Measurements from ENCODE around the gene ERICH2. TPM values are rescaled to one million over a fixed set of nuclear protein-coding genes. Genes with fewer than 3 reads are reported as not detected.

The ERICH2 gene
- total RNA-seq, 1 experiment from 2014 or later = 2.4 TPM

DNA sequence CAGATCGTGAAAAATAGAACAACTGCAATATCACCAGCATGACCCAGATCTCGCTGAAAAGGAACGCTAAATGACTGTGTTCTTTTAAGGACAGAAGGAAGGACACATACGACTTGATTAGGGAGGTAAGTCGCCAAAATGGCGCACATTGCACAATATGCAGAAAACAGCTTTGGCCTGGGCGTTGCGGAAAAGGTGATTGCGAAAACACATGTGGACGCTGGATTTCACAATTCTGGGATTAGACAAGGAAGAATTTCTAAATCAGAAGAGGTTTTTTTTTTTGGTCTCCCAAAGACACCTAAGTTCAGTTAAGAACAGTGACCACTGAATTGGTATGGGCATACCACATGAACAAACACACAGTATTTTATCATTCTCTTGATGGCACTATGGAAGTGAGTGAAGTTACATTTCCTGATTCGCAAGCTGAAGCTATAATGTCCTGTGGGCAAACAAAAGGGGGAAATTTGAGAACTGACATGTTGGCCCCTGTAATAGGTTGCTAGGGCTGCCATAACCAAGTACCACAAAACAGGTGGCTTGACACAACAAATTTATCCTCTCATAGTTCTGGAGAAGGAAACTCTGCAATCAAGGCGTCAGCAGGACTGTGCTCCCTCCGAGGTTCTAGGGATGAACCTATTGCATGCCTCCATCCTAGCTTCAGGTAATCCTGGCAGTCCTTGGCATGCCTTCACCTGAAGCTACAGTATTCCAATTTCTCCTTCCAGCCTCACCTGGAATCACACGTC is 25.8 kb upstream of the ERICH2 start:
- DNase-seq (ENCODE audit: low read depth, low spot score) = no peak

DNA sequence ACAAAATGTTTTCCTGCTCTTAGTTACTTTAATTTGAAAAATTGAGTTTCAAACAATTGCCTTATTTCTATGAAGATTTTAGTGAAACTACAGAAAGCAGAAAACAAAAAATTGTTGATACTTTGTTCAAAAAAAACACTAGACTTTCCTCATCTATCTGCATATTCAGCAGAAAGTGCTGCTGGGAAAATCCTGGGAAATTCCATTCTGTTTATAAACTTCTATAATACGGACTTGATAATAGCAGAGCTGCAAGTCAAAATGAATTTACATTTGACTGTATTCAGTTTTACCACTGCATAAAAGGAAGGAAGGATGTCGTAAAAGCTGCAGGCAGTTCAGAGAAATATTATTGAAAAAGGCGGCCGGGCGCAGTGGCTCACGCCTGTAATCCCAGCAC is 24.9 kb upstream of the ERICH2 start:
- H3K79me2 ChIP-seq (ENCODE audit: insufficient read depth, low read length) = no peaks in the 10 kb centered on the region
- ChIA-PET POLR2A (no interaction called here), CTCF (no interaction called here), RAD21 (ENCODE audit: low non-redundant PET in 1 of 2, low total read pairs in 2 of 2, uncharacterized antibody in 2 of 2, unreplicated experiment in 2 of 2) (no interaction called here)
- H3K9me2 ChIP-seq (ENCODE audit: insufficient read depth) = no peaks in the 10 kb centered on the region
- H3K36me3 ChIP-seq (ENCODE audit: control insufficient read depth in 1 of 2, insufficient read depth in 2 of 2, low read length in 2 of 2) = no peaks in the 10 kb centered on the region
- no peak overlapping the region for H3K9ac ChIP-seq (ENCODE audit: low read length)
- no peaks in the 10 kb centered on the region for H3K9me3 ChIP-seq (ENCODE audit: control insufficient read depth in 1 of 2, insufficient read depth in 1 of 2, low read depth in 1 of 2, low read length in 2 of 2)
- BruUV-seq (replicated peaks) = no TSS peak
- no peak overlapping the region for H2AFZ ChIP-seq (ENCODE audit: low read depth, low read length, poor library complexity, severe bottlenecking)
- H4K20me1 ChIP-seq (ENCODE audit: insufficient read depth) = no peaks in the 10 kb centered on the region
- intact Hi-C loops (cut with micrococcal nuclease) = loop anchor here (10.0 kb wide), 1 partner anchor 61 kb away; no protein-coding TSS in a partner anchor
- no peak overlapping the region for H3K4me2 ChIP-seq (ENCODE audit: low read length)
- H3K27me3 ChIP-seq (ENCODE audit: insufficient read depth, low read length) = no peaks in the 10 kb centered on the region
- no peaks in the 10 kb centered on the region for H3K4me1 ChIP-seq (ENCODE audit: control insufficient read depth in 1 of 2, insufficient read depth in 2 of 2, low read length in 2 of 2)
- DNase-seq (ENCODE audit: low read depth, low spot score) (no peak), ATAC-seq (no peak)
- no peak overlapping the region for H3K27ac ChIP-seq (ENCODE audit: low read depth, low read length)
- H3K4me3 ChIP-seq (replicated peaks in 1 of 2; ENCODE audit: low read depth in 1 of 2, low read length in 2 of 2) = no peak overlapping the region
- TF ChIP-seq POLR2AphosphoS5 (IDR thresholded peaks at IDR 0.05; ENCODE audit: low read depth, low read length) = no peak
- no peak for TF ChIP-seq ELF1 (IDR thresholded peaks at IDR 0.05; ENCODE audit: borderline replicate concordance, low read depth)
- no peak for TF ChIP-seq EGR1 (IDR thresholded peaks at IDR 0.05; ENCODE audit: low read depth)
- TF ChIP-seq, protein P1, sequence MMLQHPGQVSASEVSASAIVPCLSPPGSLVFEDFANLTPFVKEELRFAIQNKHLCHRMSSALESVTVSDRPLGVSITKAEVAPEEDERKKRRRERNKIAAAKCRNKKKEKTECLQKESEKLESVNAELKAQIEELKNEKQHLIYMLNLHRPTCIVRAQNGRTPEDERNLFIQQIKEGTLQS (IDR thresholded peaks at IDR 0.05) = no peak
- no peak for TF ChIP-seq CEBPB (IDR thresholded peaks at IDR 0.05; ENCODE audit: low read depth)
- TF ChIP-seq SP1 (IDR thresholded peaks at IDR 0.05; ENCODE audit: low read depth) = no peak
- TF ChIP-seq RAD21 (IDR thresholded peaks at IDR 0.05; ENCODE audit: low read depth) = no peak
- TF ChIP-seq, protein P2, sequence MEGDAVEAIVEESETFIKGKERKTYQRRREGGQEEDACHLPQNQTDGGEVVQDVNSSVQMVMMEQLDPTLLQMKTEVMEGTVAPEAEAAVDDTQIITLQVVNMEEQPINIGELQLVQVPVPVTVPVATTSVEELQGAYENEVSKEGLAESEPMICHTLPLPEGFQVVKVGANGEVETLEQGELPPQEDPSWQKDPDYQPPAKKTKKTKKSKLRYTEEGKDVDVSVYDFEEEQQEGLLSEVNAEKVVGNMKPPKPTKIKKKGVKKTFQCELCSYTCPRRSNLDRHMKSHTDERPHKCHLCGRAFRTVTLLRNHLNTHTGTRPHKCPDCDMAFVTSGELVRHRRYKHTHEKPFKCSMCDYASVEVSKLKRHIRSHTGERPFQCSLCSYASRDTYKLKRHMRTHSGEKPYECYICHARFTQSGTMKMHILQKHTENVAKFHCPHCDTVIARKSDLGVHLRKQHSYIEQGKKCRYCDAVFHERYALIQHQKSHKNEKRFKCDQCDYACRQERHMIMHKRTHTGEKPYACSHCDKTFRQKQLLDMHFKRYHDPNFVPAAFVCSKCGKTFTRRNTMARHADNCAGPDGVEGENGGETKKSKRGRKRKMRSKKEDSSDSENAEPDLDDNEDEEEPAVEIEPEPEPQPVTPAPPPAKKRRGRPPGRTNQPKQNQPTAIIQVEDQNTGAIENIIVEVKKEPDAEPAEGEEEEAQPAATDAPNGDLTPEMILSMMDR (IDR thresholded peaks at IDR 0.05 in 2 of 3, conservative IDR thresholded peaks at IDR 0.05 in 1 of 3; ENCODE audit: borderline replicate concordance in 1 of 3, insufficient read depth in 1 of 3, low read depth in 2 of 3, low read length in 2 of 3) = no peak
- no peak for TF ChIP-seq SIN3A (IDR thresholded peaks at IDR 0.05; ENCODE audit: low read depth)
- no peak for TF ChIP-seq EZH2 (IDR thresholded peaks at IDR 0.05)
- no peak for TF ChIP-seq ZFX (IDR thresholded peaks at IDR 0.05)
- TF ChIP-seq, protein P3, sequence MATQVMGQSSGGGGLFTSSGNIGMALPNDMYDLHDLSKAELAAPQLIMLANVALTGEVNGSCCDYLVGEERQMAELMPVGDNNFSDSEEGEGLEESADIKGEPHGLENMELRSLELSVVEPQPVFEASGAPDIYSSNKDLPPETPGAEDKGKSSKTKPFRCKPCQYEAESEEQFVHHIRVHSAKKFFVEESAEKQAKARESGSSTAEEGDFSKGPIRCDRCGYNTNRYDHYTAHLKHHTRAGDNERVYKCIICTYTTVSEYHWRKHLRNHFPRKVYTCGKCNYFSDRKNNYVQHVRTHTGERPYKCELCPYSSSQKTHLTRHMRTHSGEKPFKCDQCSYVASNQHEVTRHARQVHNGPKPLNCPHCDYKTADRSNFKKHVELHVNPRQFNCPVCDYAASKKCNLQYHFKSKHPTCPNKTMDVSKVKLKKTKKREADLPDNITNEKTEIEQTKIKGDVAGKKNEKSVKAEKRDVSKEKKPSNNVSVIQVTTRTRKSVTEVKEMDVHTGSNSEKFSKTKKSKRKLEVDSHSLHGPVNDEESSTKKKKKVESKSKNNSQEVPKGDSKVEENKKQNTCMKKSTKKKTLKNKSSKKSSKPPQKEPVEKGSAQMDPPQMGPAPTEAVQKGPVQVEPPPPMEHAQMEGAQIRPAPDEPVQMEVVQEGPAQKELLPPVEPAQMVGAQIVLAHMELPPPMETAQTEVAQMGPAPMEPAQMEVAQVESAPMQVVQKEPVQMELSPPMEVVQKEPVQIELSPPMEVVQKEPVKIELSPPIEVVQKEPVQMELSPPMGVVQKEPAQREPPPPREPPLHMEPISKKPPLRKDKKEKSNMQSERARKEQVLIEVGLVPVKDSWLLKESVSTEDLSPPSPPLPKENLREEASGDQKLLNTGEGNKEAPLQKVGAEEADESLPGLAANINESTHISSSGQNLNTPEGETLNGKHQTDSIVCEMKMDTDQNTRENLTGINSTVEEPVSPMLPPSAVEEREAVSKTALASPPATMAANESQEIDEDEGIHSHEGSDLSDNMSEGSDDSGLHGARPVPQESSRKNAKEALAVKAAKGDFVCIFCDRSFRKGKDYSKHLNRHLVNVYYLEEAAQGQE (IDR thresholded peaks at IDR 0.05; ENCODE audit: low read depth) = no peak

More for the DNA sequence above, 25.8 kb upstream of the ERICH2 start:
- no peaks in the 10 kb centered on the region for H3K79me2 ChIP-seq (ENCODE audit: insufficient read depth, low read length)
- no peak overlapping the region for H3K4me2 ChIP-seq (ENCODE audit: low read length)
- no peaks in the 10 kb centered on the region for H3K9me3 ChIP-seq (ENCODE audit: control insufficient read depth in 1 of 2, insufficient read depth in 1 of 2, low read depth in 1 of 2, low read length in 2 of 2)
- ChIA-PET RAD21 (ENCODE audit: low non-redundant PET in 1 of 2, low total read pairs in 2 of 2, uncharacterized antibody in 2 of 2, unreplicated experiment in 2 of 2) (no interaction called here), POLR2A (no interaction called here), CTCF (no interaction called here)
- H2AFZ ChIP-seq (ENCODE audit: low read depth, low read length, poor library complexity, severe bottlenecking) = no peak overlapping the region
- H3K27me3 ChIP-seq (ENCODE audit: insufficient read depth, low read length) = no peaks in the 10 kb centered on the region
- peaks cover 1 to 3% of the 10 kb centered on the region in 2 experiments for H3K4me1 ChIP-seq (ENCODE audit: control insufficient read depth in 1 of 2, insufficient read depth in 2 of 2, low read length in 2 of 2)
- H3K36me3 ChIP-seq (ENCODE audit: control insufficient read depth in 1 of 2, insufficient read depth in 2 of 2, low read length in 2 of 2) = no peaks in the 10 kb centered on the region
- H3K9me2 ChIP-seq (ENCODE audit: insufficient read depth) = no peaks in the 10 kb centered on the region
- no peak for TF ChIP-seq ZFX (IDR thresholded peaks at IDR 0.05)
- no peak for TF ChIP-seq SRF (IDR thresholded peaks at IDR 0.05; ENCODE audit: low read depth)
- no peak for TF ChIP-seq ELF1 (IDR thresholded peaks at IDR 0.05; ENCODE audit: borderline replicate concordance, low read depth)
- no peak for TF ChIP-seq EZH2 (IDR thresholded peaks at IDR 0.05)
- TF ChIP-seq SP1 (IDR thresholded peaks at IDR 0.05; ENCODE audit: low read depth) = no peak
- TF ChIP-seq ZNF274 (IDR thresholded peaks at IDR 0.05; ENCODE audit: low read depth, low read length) = no peak
- TF ChIP-seq RAD21 (IDR thresholded peaks at IDR 0.05; ENCODE audit: low read depth) = no peak
- TF ChIP-seq, protein P4, sequence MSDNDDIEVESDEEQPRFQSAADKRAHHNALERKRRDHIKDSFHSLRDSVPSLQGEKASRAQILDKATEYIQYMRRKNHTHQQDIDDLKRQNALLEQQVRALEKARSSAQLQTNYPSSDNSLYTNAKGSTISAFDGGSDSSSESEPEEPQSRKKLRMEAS (IDR thresholded peaks at IDR 0.05) = no peak
- no peak overlapping the region for H3K4me3 ChIP-seq (replicated peaks in 1 of 2; ENCODE audit: low read depth in 1 of 2, low read length in 2 of 2)
- no peak overlapping the region for H3K9ac ChIP-seq (ENCODE audit: low read length)
- H3K27ac ChIP-seq (ENCODE audit: low read depth, low read length) = no peak overlapping the region
- ATAC-seq = no peak
- intact Hi-C loops (cut with micrococcal nuclease) = loop anchor here (10.0 kb wide), 1 partner anchor 60 kb away; no protein-coding TSS in a partner anchor
- H4K20me1 ChIP-seq (ENCODE audit: insufficient read depth) = no peaks in the 10 kb centered on the region
- no TSS peak for BruUV-seq (replicated peaks)
